Keratinocyte (primary cell): ENCODE measurements around the gene SYDE1. TPM values are rescaled to one million over a fixed set of nuclear protein-coding genes. Genes with fewer than 3 reads are reported as not detected.
"Not testable (repeated sequence)": the region's sequence is repeated elsewhere in the genome, so short reads cannot be mapped to it uniquely, and the experiment has no call there.

ENCODE experiments used
- DNase-seq: peaks from one replicate; pipeline ENCODE4 v3.0.0-alpha.2; 2011; ENCODE audit warnings: low read depth, missing footprints, low spot score
- FAIRE-seq: peaks from 2 replicates; lab custom pipeline; 2011; peaks lifted over from hg19 to GRCh38; lab: Jason Lieb, UNC
- H2AFZ ChIP-seq: 2 replicates; pipeline ENCODE4 v1.6.0; 2012; ENCODE audit warnings: low read length, control low read depth, inconsistent platforms; ENCODE audit not compliant: control insufficient read depth
- H3K27ac ChIP-seq: 2 replicates; pipeline ENCODE4 v1.5.1; 2011; ENCODE audit warnings: low read length; ENCODE audit not compliant: control insufficient read depth, insufficient read depth
- H3K27me3 ChIP-seq: 3 replicates; pipeline ENCODE4 v1.6.0; 2011; ENCODE audit warnings: low read length; ENCODE audit not compliant: control insufficient read depth, insufficient read depth; ENCODE audit errors: extremely low read depth
- H3K36me3 ChIP-seq, 2 experiments: 2 replicates in 1 of 2; 3 replicates in 1 of 2; pipeline ENCODE4 v1.5.1; 2011; ENCODE audit warnings: low read length in 2 of 2, mild to moderate bottlenecking in 1 of 2; ENCODE audit not compliant: control insufficient read depth in 2 of 2, insufficient read depth in 2 of 2; ENCODE audit errors: extremely low read depth in 1 of 2
- H3K4me1 ChIP-seq: 3 replicates; pipeline ENCODE4 v1.5.1; 2011; ENCODE audit warnings: low read length; ENCODE audit not compliant: control insufficient read depth, insufficient read depth; ENCODE audit errors: extremely low read depth
- H3K4me2 ChIP-seq: 3 replicates; pipeline ENCODE4 v1.6.0; 2011; ENCODE audit warnings: low read depth, low read length; ENCODE audit not compliant: control insufficient read depth, insufficient read depth; ENCODE audit errors: extremely low read depth
- H3K4me3 ChIP-seq, 3 experiments: fragments of 200-600 bp in 1 of 3; sonication (generic) in 1 of 3; 2 replicates in 2 of 3; 3 replicates in 1 of 3; pipeline ENCODE4 v1.5.1; 2011 to 2016; ENCODE audit warnings: low read length in 3 of 3, mild to moderate bottlenecking in 3 of 3, control low read depth in 2 of 3, inconsistent platforms in 1 of 3, low read depth in 1 of 3, mixed read lengths in 1 of 3, mixed run types in 1 of 3, moderate library complexity in 1 of 3; ENCODE audit not compliant: control insufficient read depth in 2 of 3, insufficient read depth in 2 of 3; ENCODE audit errors: extremely low read depth in 1 of 3
- H3K79me2 ChIP-seq: 2 replicates; pipeline ENCODE4 v1.6.0; 2012; ENCODE audit warnings: low read length; ENCODE audit not compliant: control insufficient read depth, insufficient read depth
- H3K9ac ChIP-seq: 3 replicates; pipeline ENCODE4 v1.6.0; 2011; ENCODE audit warnings: low read length; ENCODE audit not compliant: control insufficient read depth, insufficient read depth; ENCODE audit errors: extremely low read depth
- H3K9me1 ChIP-seq: 3 replicates; pipeline ENCODE4 v1.6.0; 2011; ENCODE audit warnings: low read length; ENCODE audit not compliant: control insufficient read depth, insufficient read depth; ENCODE audit errors: extremely low read depth
- H3K9me3 ChIP-seq: 2 replicates; pipeline ENCODE4 v1.5.1; 2012; ENCODE audit warnings: low read depth, low read length; ENCODE audit not compliant: control insufficient read depth
- H4K20me1 ChIP-seq: 3 replicates; pipeline ENCODE4 v1.6.0; 2011; ENCODE audit warnings: low read length; ENCODE audit not compliant: control insufficient read depth, insufficient read depth; ENCODE audit errors: extremely low read depth
- CTCF ChIP-seq, 3 experiments: IDR thresholded peaks in 1 of 3; conservative IDR thresholded peaks in 1 of 3; optimal IDR thresholded peaks in 1 of 3; 2 replicates in 2 of 3; 3 replicates in 1 of 3; pipeline versions ENCODE3 to v1.5.1; 2011; ENCODE audit warnings: low read length in 3 of 3, mild to moderate bottlenecking in 3 of 3, moderate library complexity in 2 of 3, control low read depth in 1 of 3, inconsistent platforms in 1 of 3; ENCODE audit not compliant: insufficient read depth in 2 of 3; ENCODE audit errors: extremely low read depth in 1 of 3
- EZH2 ChIP-seq: IDR thresholded peaks from one replicate; pipeline ENCODE4 v1.6.1; 2012; ENCODE audit warnings: inconsistent platforms, mild to moderate bottlenecking, low read length, moderate library complexity
- dilution Hi-C: fragments of 300-500 bp; cut with MboI; formaldehyde crosslinking; loops from one replicate; pipeline ENCODE4 v1.7.0; 2020; ENCODE audit warnings: low sequenced_read_pairs; ENCODE audit not compliant: extremely low pct_ligation_motif_present
- polyA plus RNA-seq, 5 experiments: library from polyadenylated mRNA; depleted of rRNA in 3 of 5; stranded (reverse) in 3 of 5; stranded (forward) in 1 of 5; unstranded in 1 of 5; fragments of >200 nt; gene quantifications; 1 replicate in 1 of 5; 2 replicates in 3 of 5; 3 replicates in 1 of 5; pipeline versions ENCODE4 v1.2.1 to v1.2.3, GENCODE V29; 2011 to 2012; ENCODE audit warnings: missing spikeins in 2 of 5, low read depth in 1 of 5, low replicate concordance in 1 of 5

The SYDE1 gene
- polyA plus RNA-seq, 1 donor (not counting 4 experiments of a cell fraction or from before 2014, with no cell fraction given): 5.8 TPM

DNA sequence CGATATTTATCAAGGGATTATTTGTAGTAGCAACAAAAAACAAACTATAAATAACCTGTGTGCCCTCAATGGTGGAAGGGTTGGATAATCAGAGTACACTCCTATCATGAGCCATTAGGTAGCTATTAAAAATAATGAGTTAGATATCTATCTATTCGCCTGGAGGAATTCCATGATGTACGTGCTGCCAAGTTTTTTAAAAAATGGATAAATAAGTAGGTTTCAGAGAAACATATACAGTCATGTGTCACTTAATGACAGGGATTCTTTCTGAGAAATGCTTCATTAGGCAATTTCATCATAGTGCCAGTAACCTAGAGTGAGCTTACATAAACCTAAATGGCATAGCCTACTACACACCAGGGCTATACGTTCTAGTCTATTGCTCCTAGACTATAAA, 31.4 kb upstream of the SYDE1 start:
- no peaks in the 10 kb centered on the region for H3K27me3 ChIP-seq
- no peaks in the 10 kb centered on the region for H4K20me1 ChIP-seq
- H3K9ac ChIP-seq: no peak overlapping the region
- no peaks in the 10 kb centered on the region for H3K36me3 ChIP-seq
- TF ChIP-seq EZH2 (no peak), CTCF (optimal IDR thresholded peaks at IDR 0.05 in 1 of 3, IDR thresholded peaks at IDR 0.05 in 1 of 3, conservative IDR thresholded peaks at IDR 0.05 in 1 of 3; ENCODE audit: extremely low read depth in 1 of 3, insufficient read depth in 2 of 3, low read length in 3 of 3) (no peak)
- H3K4me2 ChIP-seq: no peak overlapping the region
- no peaks in the 10 kb centered on the region for H3K9me3 ChIP-seq
- H3K27ac ChIP-seq: no peak overlapping the region
- no peaks in the 10 kb centered on the region for H3K79me2 ChIP-seq
- peaks cover 20% of the 10 kb centered on the region for H3K4me1 ChIP-seq
- no peaks in the 10 kb centered on the region for H3K9me1 ChIP-seq
- dilution Hi-C loops: no loop called here
- no peak for DNase-seq
- no peak overlapping the region for H2AFZ ChIP-seq
- FAIRE-seq: no peak
- H3K4me3 ChIP-seq: no peak overlapping the region

DNA sequence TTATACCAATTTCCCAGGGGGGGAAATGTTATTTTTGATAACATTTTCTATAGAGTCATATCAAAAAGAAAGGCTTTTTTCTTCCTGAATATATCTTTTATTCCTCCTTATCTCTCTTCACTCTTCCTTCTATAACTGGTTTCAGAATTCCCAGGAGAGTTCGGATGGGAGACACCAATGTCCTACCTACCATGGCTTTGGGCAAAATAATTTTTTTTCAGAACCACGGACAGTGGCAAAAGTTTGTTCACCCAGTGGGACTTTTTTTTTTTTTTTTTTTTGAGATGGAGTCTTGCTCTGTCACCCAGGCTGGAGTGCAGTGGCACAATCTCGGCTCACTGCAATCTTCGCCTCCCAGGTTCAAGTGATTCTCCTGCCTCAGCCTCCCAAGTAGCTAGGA, 27.2 kb upstream of the SYDE1 start:
- H3K27ac ChIP-seq, H3K4me2 ChIP-seq, H3K27me3 ChIP-seq, H3K4me1 ChIP-seq, H3K79me2 ChIP-seq, H3K9me3 ChIP-seq, FAIRE-seq, dilution Hi-C loops, H4K20me1 ChIP-seq, H3K36me3 ChIP-seq, H3K9ac ChIP-seq, H3K4me3 ChIP-seq, DNase-seq, H2AFZ ChIP-seq, H3K9me1 ChIP-seq: not testable (repeated sequence)

- TF ChIP-seq EZH2 (no peak), CTCF (optimal IDR thresholded peaks at IDR 0.05 in 1 of 3, IDR thresholded peaks at IDR 0.05 in 1 of 3, conservative IDR thresholded peaks at IDR 0.05 in 1 of 3; ENCODE audit: extremely low read depth in 1 of 3, insufficient read depth in 2 of 3, low read length in 3 of 3) (no peak)
- DNase-seq: no peak
- no peaks in the 10 kb centered on the region for H3K4me1 ChIP-seq
- H3K27ac ChIP-seq: no peak within 1 kb of the TSS
- no peak within 1 kb of the TSS for H2AFZ ChIP-seq
- no peak within 1 kb of the TSS for H3K4me3 ChIP-seq
- dilution Hi-C loops: no loop called here
- H3K79me2 ChIP-seq: no peaks in the 10 kb centered on the region
- no peaks in the 10 kb centered on the region for H3K27me3 ChIP-seq
- H3K9me3 ChIP-seq: no peaks in the 10 kb centered on the region
- no peak for FAIRE-seq
- no peaks in the 10 kb centered on the region for H3K36me3 ChIP-seq
- H3K4me2 ChIP-seq: no peak within 1 kb of the TSS
- no peaks in the 10 kb centered on the region for H4K20me1 ChIP-seq
- no peaks in the 10 kb centered on the region for H3K9me1 ChIP-seq
- H3K9ac ChIP-seq: no peak within 1 kb of the TSS
These were observed 25.3 kb upstream of the SYDE1 start, which contains the start of gene OR1I1 for GRCh38 chr19:15081911-15082310. TSS of gene OR1I1 (plus strand) at chr19:15082211. CDS start at chr19:15087066, 4,855 bp downstream.
